ENCODE measurements around the gene AUH. TPM values are rescaled to one million over a fixed set of nuclear protein-coding genes. Genes with fewer than 3 reads are reported as not detected.
"Not testable (repeated sequence)": the region's sequence is repeated elsewhere in the genome, so short reads cannot be mapped to it uniquely, and the experiment has no call there.

The AUH gene
- total RNA-seq, 4 donors from 2014 or later, result 26.4 to 34.3 (median 31.2) TPM

DNA sequence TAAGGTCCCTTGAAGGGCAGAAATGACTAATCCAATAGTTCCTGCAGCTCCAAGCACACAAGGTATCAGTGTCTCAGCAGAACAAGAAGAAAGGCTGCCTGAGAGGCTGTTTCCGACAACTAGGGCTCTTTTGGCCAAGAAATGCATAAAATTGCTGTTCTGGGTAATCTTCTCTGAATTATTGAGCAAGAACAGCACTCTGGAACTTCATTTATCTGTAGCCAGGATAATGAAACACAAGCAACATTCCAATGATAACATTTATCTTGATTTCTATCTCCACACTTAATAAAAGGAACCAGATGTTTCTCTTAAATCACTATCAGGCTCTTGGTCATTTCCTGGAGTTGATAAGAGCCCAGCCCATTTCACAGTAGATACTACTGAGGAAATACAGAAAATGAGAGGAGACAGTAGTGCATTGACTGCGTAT lies 17.0 kb upstream of the AUH start:
- TF ChIP-seq, protein P1, sequence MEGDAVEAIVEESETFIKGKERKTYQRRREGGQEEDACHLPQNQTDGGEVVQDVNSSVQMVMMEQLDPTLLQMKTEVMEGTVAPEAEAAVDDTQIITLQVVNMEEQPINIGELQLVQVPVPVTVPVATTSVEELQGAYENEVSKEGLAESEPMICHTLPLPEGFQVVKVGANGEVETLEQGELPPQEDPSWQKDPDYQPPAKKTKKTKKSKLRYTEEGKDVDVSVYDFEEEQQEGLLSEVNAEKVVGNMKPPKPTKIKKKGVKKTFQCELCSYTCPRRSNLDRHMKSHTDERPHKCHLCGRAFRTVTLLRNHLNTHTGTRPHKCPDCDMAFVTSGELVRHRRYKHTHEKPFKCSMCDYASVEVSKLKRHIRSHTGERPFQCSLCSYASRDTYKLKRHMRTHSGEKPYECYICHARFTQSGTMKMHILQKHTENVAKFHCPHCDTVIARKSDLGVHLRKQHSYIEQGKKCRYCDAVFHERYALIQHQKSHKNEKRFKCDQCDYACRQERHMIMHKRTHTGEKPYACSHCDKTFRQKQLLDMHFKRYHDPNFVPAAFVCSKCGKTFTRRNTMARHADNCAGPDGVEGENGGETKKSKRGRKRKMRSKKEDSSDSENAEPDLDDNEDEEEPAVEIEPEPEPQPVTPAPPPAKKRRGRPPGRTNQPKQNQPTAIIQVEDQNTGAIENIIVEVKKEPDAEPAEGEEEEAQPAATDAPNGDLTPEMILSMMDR (IDR thresholded peaks at IDR 0.05), result no peak
- no peak for DNase-seq (ENCODE audit: low spot score)
- ATAC-seq (ENCODE audit: low FRiP score), result peak; percentile 85

DNA sequence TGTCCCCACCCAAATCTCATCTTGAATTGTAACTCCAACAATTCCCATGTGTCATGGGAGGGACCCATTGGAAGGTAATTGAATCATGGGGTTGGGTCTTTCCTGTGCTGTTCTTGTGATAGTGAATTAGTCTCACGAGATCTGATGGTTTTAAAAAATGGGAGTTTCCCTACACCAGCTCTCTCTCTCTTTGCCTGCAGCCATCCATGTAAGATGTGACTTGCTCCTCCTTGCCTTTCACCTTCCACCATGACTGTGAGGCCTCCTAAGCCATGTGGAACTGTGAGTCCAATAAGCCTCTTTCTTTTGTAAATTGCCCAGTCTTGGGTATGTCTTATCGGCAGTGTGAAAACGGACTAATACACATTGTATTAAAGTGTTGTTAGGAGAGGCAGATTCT lies 16.3 kb upstream of the AUH start:
- not testable (repeated sequence) for DNase-seq (ENCODE audit: low spot score); ATAC-seq (ENCODE audit: low FRiP score)

DNA sequence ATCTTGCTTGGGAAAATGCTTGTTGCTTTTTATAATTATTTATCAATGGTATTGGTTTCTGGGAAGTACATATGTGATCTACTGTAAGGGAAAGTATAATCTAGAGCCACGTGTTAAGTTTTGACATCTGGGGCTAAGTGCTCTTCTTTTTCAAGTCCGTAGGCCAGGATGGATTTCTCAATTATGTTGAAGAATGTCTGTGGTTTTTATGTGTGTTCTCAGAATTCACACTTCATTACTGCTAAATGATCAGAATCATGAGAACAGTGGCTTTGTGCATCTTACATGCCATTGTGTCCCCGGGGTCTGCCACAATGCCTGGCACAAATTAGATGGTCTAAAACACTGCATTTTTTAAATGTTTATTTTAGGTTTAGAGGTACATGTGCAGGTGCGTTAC lies 14.5 kb upstream of the AUH start:
- TF ChIP-seq, protein P1 (IDR thresholded peaks at IDR 0.05), result no peak
- DNase-seq (ENCODE audit: low spot score) (no peak), ATAC-seq (ENCODE audit: low FRiP score) (no peak)

DNA sequence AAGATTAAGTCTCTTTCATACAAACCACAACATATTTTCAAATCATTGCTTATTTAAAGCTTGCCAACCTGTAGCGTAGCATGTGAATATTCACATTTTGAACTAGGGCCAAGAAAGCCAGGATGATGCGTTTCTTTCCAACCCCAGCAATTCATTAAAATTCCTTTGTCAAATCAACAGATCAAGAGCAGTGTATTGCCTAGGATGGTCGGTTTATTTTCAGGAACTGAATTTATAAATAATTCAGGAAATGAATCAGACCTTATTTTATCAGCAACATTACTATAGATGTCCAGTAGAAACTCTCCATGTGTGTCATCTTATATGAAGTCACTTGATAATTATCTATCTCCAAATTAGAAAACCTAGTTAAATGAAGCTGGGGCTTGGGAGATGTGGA lies 13.2 kb upstream of the AUH start:
- no peak for DNase-seq (ENCODE audit: low spot score)
- no peak for ATAC-seq (ENCODE audit: low FRiP score)
- TF ChIP-seq, protein P1 (IDR thresholded peaks at IDR 0.05), result no peak

- TF ChIP-seq, protein P1 (IDR thresholded peaks at IDR 0.05), result no peak
- ATAC-seq (ENCODE audit: low FRiP score), result no peak
- DNase-seq (ENCODE audit: low spot score), result no peak
Measured at GRCh38 chr9:91371894-91372293, 10.2 kb upstream of the AUH start.

- not testable (repeated sequence) for DNase-seq (ENCODE audit: low spot score); ATAC-seq (ENCODE audit: low FRiP score)
Measured at GRCh38 chr9:91370006-91370405, 8.3 kb upstream of the AUH start.

- DNase-seq (ENCODE audit: low spot score), result no peak
- ATAC-seq (ENCODE audit: low FRiP score), result no peak
- TF ChIP-seq, protein P1 (IDR thresholded peaks at IDR 0.05), result no peak
Measured at GRCh38 chr9:91364702-91365101, 3.0 kb upstream of the AUH start.

GRCh38 chr9:91364005-91364404 lies 2.3 kb upstream of the AUH start:
- DNase-seq (ENCODE audit: low spot score) (no peak), ATAC-seq (ENCODE audit: low FRiP score) (no peak)
- TF ChIP-seq, protein P1 (IDR thresholded peaks at IDR 0.05), result no peak

All from omental fat pad (tissue), 4 donors.